NCI-H187 treated with DMSO at 0.1 percent for 48 hours (cell line): ENCODE results near the gene RBP3.

ENCODE experiments used
- DNase-seq: peaks from one replicate; lab custom pipeline; 2025; lab: John Stamatoyannopoulos, UW

RBP3 gene

DNA sequence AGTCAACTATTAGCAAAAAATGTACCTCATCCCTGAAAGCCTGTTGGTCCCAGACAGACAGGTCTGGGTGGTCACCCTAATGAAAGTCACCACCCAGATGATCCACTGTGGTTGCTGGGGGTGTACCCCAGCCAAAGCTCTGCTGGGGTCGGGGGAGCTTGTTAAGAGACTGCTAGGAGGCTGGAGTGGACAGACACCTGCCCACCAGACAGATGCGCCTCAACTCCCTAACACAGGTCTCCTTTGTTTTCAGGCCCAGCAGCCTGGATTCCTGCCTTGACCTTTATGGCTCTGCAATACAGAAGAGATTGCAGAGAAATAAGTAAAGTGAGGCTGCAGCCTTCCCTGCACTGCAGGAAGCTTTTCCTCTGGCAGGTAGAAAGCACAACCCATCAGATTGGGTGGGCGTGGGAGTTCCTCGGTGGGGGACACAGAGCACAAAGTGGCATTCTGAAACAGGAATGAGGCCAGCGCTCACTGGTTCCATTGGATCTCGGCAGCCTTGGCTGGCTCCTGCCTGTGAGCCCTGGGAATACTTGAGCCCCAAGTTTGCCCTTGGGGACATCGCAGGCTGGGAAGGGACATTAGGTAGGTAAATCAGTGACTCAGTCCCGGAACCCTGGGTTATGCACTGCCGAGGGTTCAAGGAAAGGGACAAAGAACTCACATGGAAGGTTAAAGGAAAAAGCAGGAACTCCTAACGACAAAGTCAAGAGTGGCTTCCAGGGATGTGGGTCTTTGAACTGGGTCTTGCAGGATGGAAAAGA is 53.9 kb downstream of the RBP3 start:
- DNase-seq, result no peak

DNA sequence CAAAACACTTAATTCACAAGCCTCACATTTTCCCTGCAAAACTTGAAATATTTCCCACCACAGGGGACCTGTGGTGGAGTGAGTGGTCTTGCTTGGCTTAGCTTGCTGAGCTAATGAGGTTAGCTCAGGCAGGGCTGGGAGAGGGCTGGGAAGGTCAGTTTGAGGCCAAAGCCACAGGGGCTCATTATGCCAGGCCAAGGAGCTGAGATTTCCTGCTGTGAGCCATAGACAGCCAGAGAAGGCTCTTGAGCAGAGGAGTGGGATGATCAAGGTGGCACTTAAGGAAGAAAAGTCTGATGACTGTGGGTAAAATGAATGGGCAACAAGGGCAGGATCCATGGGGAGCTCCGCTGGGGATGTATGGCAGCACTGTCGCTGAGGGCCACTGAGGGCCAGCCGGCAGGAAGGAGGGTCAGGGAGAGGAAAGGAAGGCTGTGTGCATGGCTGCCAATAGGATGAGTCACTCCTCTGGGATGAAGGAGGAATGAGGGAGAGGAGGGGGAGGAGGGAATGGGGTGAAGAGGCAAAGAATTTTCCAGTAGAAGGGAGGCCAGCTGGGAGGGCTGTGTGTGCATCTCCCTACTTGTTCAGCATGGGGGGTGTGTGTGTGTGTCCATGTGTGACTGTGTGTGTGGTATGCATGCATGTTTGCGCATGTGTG is 54.6 kb downstream of the RBP3 start:
- no peak for DNase-seq

DNA sequence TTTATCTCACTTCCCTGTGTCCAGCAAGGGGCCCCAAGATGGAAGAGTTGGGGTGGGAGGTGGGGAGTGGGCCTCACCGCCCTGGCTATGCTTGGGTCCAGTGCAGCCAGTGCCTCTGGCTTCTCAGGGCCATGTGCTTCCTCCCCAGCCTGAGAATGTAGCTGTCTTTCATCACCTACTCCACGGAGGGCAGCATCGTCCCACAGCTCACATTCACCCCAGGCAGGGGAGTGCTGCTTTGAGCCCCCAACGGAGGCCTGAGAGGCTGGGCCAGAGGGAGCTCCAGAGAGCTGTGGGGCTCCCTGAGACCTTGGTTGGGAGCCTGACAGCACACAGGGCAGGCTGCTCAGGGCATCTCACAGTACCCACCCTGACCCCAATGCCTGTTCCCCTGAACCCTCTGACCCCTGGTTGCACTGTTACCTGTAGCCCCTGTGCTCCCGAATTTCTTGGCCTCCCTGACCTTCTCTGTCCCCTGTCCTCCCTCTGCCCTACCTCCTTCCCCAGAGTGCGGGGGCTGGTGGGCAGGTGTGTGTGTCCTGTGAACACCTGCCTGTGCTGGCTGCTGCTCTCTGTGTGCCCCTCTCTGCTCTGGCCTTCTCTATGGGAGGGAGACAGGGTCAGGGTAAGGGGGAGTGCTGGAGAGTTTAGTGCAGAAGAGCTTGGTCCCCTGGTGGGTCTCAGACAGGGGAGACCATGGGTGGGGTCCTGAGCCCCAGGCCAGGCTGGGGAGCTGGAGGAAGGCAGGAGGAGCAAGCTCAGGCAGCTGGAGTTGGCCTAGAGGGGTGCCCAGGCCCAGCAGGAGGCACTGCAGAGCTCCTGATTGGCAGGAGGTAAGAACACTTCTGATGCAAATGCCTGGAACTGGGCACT is 55.5 kb downstream of the RBP3 start:
- no peak for DNase-seq

DNA sequence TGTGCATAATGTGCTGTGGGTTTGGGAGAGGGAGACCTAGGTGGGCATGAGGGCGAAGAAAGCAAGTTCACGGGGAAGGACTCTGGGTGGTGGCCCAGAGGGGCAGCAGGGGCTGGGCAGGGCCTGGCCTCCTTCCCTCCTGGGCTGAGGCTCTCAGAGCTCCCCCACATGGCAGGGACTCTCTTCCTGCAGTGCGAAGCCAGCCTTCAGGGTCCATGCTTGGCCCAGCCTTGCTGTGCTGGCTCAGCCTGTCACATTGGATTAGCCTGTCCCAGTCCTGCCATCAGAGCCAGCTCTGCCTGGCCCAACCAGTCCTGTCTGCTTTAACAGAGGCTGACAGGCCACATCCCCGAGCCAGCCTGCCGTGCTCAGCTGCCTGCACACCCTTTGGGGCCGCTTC is 56.3 kb downstream of the RBP3 start:
- DNase-seq, result no peak

DNA sequence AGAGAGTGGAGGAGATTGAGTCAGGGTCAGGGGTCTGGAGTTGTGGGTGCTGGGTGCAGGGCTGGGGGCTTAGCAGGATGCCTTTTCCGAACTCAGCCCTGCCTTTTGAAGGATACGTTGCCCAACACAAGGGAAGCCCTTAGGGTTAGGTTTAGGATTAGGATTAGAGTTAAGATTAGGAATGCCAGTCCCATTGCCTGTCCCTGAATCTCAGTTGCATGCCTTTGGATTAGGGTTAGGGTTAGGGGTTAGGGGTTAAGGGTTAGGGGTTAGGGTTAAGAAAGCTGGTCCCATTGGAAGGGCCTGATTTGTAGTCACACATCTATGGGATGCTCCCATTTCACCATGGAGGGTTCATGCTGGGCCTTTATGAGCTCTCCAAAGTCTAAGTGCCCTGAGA is 56.8 kb downstream of the RBP3 start:
- no peak for DNase-seq

DNA sequence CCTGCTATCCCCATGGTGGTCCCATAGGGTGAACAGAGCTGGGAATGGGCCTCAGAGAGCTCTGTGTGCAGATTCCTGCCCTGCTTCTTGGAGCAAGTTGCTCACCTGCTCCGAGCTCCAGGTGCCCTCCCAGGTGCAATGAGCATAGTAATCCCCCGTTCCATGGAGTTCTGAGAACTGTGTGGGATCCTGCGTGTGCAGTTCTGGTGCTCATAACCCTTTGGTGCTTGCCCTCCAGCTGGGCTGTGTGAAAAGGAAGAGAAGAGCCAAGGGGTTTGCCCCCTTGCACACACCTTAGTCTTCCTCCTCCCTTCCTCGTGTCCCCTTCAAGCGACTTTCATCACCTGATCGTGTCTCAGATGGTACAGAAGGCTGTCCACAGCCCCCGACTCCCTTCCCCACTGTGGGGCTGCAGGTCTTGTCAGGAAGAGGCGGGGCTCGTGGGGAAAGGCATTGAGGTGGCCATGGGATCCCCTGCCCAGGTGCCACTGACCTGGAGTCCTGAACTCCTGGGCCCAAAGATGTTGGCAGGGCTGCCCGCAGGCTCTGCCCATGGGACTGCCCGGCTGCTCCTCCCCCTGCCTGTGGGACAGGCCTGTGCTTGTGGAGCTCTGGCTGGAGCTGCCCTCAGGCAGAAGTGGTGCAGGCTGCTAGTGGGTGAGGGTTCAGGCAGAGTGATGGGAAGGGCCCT is 57.8 kb downstream of the RBP3 start:
- no peak for DNase-seq

GRCh38 chr10:47406548-47406869 is 58.3 kb downstream of the RBP3 start:
- no peak for DNase-seq

- DNase-seq, result no peak
Observed at GRCh38 chr10:47406870-47407691, 58.9 kb downstream of the RBP3 start.
